NCI-H446 treated with DMSO at 0.1 percent for 48 hours (cell line): ENCODE results near the gene TAF4B.
"Not testable (repeated sequence)": the region's sequence is repeated elsewhere in the genome, so short reads cannot be mapped to it uniquely, and the experiment has no call there.

Experiments used
- DNase-seq: peaks from one replicate; lab custom pipeline; 2025; lab: John Stamatoyannopoulos, UW

The TAF4B gene

GRCh38 chr18:26424428-26425147, 198.3 kb downstream of the TAF4B start:
- no peak for DNase-seq

DNA sequence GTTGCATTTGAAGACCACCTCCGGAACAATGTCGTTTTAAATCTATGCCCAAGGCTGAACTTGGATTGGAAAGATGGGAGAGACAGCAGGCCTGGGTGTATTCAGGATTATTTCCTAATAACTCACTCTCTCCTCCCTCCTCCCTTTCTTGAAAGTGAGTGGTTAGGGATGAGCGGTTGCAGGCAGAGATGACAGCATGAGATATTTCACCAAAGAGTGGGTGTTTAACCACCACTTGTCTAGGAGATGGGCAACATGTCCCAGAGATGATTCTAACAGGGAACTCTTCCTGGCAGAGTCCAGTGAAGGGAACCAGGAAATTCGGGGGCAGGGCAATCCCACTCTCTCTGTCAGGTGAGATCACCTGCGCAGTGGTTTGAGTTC, 198.9 kb downstream of the TAF4B start:
- DNase-seq = no peak

DNA sequence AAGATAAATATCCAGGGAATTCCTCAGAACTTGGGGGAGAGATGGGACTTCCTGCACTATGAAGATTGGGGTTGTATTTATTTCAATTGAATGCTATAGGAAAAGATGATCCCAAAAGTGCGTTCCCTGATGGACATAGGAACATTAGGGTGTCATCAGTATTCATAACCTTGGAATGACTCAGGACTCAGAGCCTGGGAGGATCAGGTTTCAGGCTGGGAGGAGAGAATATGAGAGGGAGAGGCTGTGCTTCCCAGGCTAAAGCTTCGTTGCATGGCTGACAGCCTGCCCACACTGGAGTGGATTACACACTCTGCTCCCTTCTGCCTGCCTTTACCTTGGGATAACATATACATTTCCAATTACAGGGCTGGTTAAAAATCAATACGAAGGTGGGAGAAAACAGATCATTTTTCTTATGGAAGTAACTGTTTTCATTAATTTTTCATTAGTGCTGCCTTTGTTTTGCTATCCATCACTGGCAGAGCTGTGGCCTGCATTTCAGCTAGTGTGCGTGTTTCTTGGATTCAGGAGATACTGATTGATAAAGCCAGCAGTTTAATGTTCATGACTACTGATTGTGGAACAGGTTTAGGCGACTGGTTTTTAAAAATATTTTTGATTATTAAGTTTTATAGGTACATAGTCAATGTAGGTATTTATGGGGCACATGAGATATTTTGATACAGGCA, 203.4 kb downstream of the TAF4B start:
- no peak for DNase-seq

DNA sequence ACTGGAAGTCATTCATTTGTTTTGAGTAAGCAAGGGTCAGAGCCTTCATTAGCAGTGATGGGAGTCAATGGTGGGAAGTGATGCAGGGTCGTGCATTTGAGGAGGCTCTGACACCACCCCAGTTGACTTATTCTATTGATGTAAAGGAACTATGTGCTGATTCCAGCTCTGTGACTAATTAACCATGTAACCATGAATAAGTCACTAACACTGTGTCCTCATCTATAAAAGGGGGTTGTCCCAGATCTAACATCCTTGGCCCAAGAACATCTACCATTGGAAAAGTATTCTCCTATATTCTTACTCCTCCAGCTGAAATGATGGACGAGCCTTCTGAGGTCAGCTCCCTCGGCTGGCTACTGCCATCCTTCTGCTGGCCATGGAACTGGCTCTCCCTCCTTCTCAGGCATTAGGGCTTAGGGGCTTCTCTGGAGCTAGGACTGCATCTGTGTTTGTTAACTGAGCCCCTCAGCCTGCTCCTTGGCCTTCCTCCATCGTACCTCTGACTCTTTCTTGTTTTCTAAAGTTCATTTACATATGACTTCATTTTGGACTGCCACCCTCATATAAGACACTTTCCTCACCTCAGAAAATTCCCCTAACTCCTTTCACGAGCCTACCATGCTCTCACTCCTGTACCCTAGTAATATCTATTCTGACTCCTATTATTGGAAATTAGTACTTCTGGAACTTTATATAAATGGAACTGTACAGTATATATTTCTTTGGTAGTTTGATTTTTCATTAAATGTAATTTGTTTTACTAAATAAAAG, 206.6 kb downstream of the TAF4B start:
- no peak for DNase-seq

DNA sequence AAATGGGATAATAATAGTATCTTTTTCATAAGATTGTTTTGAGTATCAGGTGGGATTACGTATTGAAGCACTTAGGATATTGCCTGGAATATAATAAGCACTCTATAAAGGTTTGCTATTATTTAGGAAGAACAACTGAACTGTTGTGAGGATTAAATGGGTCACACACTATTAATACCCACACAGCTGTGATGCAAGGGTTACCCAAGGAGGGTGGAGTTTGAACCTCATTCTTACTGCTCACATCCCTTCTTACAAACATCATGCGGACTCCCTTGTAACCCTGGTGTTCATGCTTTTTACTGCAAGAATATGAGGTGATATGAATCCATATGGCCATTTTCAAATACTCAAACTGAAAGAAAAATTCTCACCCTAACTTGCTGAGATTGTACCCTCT, 208.6 kb downstream of the TAF4B start:
- no peak for DNase-seq

GRCh38 chr18:26435415-26436095, 209.3 kb downstream of the TAF4B start:
- no peak for DNase-seq

DNA sequence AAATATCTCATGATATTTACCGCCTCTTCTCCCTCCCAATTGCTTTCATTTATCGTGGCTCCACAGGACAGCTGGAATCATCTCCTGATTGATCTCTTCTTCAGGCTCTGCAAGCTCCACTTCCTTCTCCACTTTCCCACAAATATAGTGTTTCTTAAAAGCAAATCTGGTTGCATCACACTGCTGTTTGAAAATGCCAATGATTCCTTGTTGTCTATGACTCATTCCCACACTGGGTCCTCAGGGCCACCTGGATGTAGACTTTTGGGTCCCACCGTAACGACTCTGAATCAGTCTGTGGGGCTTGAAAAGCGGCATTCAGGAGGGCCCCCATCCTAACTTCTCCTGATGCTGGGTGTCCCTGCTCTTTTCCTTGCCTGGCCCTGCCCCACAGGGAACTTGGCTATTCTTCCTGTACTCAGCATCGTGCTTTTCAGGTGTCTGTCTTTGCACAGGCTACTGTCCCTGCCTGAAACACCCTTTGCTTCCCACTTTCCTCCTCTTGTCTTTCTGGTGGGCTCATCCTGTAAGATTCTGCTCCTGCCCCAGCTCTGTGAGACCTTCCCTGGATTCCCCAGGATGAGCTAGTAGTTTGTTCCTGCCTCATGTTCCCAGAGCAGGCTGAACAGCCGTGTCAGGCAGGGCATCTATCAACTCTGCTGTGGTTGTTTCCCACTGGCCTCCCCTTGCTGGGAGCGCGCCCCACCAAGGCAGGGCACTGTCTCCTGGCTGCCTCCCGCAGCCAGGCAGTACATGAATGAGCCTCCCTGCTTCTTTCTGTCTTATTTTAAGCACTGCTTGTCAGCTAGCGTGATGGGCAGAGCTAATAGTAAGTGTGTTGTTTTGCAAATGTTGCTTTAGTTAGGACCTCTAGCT, 210.2 kb downstream of the TAF4B start:
- no peak for DNase-seq

DNA sequence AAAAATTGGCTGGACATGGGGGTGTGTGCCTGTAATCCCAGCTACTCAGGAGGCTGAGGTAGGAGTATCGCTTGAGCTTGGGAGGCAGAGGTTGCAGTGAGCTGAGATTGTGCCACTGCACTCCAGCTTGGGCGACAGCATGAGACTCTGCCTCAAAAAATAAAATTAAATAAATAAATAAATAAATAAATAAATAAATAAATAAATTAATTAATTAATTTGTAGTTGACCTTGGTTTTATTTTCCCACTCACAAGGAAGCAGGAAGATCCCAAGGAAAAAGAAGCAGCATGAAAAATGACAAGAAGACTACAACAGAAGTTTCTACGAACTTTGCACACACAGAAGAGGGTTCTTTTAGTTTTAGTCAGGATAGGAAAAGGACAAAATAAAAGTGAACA, 211.4 kb downstream of the TAF4B start:
- DNase-seq = not testable (repeated sequence)

DNA sequence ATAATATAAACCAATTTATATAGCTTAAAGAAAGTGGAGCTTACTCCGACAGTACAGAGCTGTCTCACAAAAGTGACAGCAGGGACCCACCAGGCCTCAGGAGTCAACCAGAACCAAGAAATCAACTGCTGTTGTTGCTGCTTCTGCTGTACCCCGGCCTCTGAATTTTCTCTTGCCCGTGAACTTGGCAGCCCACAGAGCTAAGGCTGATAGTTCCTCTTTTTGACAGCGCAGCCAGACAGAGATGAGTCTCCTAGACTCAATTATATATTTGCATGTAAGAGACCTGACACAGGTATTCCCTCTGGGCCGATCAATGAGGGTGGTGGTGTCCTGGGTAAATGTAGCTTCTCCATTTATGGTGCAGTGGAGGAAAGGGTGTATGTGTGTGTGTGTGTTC, 212.7 kb downstream of the TAF4B start:
- no peak for DNase-seq

DNA sequence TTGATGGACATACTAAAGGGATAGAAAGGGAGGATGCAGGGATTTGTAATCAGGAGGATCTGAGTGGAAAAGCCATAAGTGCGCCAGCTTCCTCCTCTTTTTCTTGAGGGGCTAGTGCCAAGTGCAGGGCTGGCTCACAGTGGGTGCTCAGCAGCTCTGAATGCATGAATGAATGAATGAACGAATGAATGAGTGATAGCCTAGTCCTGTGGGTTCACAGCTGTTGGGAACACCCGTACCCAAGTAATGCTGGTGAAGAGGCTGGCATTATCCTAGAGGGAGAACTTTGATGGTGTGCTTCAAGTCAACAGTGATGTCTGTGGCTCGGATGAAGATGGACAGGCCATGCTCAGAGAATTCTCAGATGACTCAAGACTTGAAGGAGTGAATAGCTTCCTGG, 213.3 kb downstream of the TAF4B start:
- DNase-seq = no peak

- no peak for DNase-seq
Measured at GRCh38 chr18:26440644-26441043, 214.4 kb downstream of the TAF4B start.
